ENCODE results near the gene GJA9.
"Not testable (repeated sequence)": the region's sequence is repeated elsewhere in the genome, so short reads cannot be mapped to it uniquely, and the experiment has no call there.

GJA9 gene

GRCh38 chr1:38881487-38881886 is at the start of gene GJA9:
Gene GJA9 (minus strand): TSS chr1:38881587. CDS start chr1:38876098, 5,489 bp downstream.
- no peak for DNase-seq

- DNase-seq = no peak
Measured at GRCh38 chr1:38929476-38929875, 48.1 kb upstream of the GJA9 start.

- DNase-seq = no peak
Measured at GRCh38 chr1:38929054-38929453, 47.7 kb upstream of the GJA9 start.

- no peak for DNase-seq
Measured at GRCh38 chr1:38926091-38926490, 44.7 kb upstream of the GJA9 start.

GRCh38 chr1:38925391-38925790 is 44.0 kb upstream of the GJA9 start:
- DNase-seq = no peak

- no peak for DNase-seq
Measured at GRCh38 chr1:38923607-38924006, 42.2 kb upstream of the GJA9 start.

GRCh38 chr1:38919130-38919529 is 37.7 kb upstream of the GJA9 start:
- DNase-seq = no peak

- no peak for DNase-seq
Measured at GRCh38 chr1:38918568-38918967, 37.2 kb upstream of the GJA9 start.

- no peak for DNase-seq
Measured at GRCh38 chr1:38917772-38918171, 36.4 kb upstream of the GJA9 start.

GRCh38 chr1:38917337-38917736 is 36.0 kb upstream of the GJA9 start:
- DNase-seq = no peak

- no peak for DNase-seq
Measured at GRCh38 chr1:38915352-38915948, 34.1 kb upstream of the GJA9 start.

- not testable (repeated sequence) for DNase-seq
Measured at GRCh38 chr1:38914908-38915307, 33.5 kb upstream of the GJA9 start.

- DNase-seq = no peak
Measured at GRCh38 chr1:38908821-38909220, 27.4 kb upstream of the GJA9 start.

- no peak for DNase-seq
Measured at GRCh38 chr1:38905985-38906384, 24.6 kb upstream of the GJA9 start.

- DNase-seq = no peak
Measured at GRCh38 chr1:38899560-38899959, 18.2 kb upstream of the GJA9 start.

- DNase-seq = no peak
Measured at GRCh38 chr1:38898653-38899230, 17.4 kb upstream of the GJA9 start.

- no peak for DNase-seq
Measured at GRCh38 chr1:38896169-38896568, 14.8 kb upstream of the GJA9 start.

- DNase-seq = no peak
Measured at GRCh38 chr1:38892976-38893375, 11.6 kb upstream of the GJA9 start.

- DNase-seq = no peak
Measured at GRCh38 chr1:38891753-38892152, 10.4 kb upstream of the GJA9 start.

GRCh38 chr1:38889589-38889988 is 8.2 kb upstream of the GJA9 start:
- no peak for DNase-seq

GRCh38 chr1:38888423-38889333 is 7.3 kb upstream of the GJA9 start:
- no peak for DNase-seq

GRCh38 chr1:38885092-38885491 is 3.7 kb upstream of the GJA9 start:
- no peak for DNase-seq

GRCh38 chr1:38875811-38876210 is 5.6 kb downstream of the GJA9 start:
- DNase-seq = no peak
